Stimulated activated naive CD4-positive, alpha-beta T cell (primary cell): ENCODE measurements around the gene PCED1B.
A peak's percentile ranks its signal among the peaks of the same experiment; 100 is the strongest.
"Not testable (repeated sequence)": the region's sequence is repeated elsewhere in the genome, so short reads cannot be mapped to it uniquely, and the experiment has no call there.

Experiments used
- DNase-seq, 6 experiments: peaks; one replicate each; lab custom pipeline; 2025; lab: John Stamatoyannopoulos, UW

PCED1B gene

DNA sequence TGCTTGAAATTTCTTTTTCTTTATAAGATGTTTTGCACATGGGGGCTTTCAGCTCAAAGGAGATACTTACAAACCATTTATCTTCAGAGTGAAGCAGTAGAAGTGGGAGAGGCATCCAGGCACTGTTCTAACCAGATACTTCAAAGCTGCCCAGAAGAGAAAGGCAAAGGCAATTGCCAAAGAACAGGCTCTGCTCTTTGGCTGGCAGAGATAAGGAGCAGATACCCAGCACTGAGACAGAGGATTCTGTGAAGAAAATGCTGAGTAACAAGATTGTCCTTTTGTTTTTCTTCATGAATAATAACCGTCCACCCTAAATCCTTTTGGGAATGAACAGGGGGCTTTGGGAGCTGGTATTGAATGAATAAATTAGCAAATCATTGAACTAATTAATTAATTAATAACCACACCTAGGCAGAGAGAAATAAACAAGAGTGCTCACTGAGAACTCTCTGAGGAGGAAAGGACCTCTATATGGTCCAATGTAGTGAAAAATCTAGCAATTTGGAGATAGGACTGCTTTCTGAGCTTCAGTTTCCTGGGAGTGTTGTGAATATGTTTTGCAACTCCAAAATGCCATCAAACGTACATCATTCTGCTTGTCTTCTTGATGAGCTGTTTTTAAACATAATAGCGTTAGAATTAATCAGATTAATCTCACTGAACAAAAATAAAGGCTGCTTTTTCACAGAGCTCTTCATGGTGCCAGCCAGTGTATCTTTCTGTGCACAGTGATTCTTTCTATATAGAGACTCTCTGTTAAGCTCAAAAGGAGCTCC lies 193.2 kb downstream of the PCED1B start:
- no peak for DNase-seq

DNA sequence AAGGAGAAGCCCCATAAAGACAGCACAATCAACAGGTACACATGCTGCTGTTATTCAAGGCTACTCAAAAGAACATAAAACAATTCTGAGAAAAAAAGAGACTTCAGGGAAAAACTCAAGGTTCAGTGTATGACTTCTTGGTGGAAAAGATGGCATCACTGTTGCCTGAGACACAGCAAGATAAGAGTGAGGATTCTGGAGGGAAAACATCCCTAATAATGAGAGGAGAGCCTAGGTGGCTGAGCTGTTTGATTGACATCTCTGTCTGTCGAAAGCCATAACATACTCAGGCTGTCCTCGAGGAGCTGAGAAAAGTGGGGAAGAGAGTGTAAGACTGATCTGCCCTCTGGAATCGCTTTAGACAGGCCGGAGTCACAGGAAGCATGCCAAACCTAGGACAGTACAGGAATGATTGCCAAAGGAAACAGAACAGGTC lies 193.8 kb downstream of the PCED1B start:
- DNase-seq: no peak

- no peak for DNase-seq
Measured at GRCh38 chr12:47274760-47275159, 195.3 kb downstream of the PCED1B start.

GRCh38 chr12:47276253-47276620 lies 196.8 kb downstream of the PCED1B start:
- no peak for DNase-seq

DNA sequence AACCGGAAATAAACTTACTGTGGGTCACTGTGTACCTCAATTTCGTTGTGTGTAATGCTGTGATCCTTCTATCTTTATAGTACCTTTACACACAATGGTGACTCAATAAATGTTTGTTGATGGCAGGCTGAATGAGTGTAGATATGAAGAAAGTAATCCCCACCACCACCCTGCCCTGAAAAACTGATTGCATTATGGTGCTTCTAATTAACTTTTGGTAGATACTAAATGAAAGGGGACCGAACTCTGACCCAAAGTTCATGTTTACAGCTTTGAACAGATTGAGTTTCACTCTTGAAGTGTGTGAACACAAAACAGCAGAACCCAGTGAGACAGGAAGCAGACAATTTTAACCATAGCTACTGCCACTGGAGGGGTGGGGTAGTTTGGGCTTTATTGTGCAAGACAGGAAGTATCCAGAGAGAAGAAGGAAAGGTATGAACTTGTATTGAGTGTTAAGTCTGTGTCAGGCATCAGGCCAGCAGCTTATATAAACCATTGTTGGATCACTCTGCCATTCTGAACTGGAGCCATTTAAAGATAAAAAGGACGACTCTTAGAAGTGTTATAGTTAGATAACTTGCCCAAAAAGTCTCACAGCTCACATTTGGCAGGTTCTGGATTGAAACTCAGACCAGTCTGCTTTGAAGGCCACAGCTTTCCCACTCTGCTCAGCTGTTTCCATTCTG lies 197.3 kb downstream of the PCED1B start:
- peak; percentile 15 to 85 (median 61) for DNase-seq

DNA sequence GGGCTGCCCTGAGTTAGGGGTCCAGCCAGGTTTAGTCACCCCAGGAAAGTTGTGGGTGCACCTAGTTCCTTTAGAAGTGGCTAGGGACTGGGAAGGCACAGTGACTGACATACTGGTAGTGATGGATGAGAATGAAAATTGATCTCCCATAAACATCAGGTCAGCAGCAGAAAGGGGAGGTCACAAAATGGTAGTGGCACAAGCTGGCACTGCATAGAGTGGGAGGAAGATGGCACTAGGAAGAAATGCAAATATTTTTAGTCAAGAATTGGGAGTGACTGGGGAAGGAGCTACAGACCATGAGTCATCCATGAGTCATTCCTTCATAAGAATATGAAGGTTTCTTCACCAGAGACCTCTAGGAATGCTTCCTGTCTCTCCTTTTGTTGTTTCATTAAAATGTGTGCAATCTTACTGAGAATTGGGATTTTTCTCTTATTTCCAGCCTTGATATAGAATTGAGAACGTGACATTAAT lies 198.6 kb downstream of the PCED1B start:
- no peak for DNase-seq

- not testable (repeated sequence) for DNase-seq
Measured at GRCh38 chr12:47279758-47280157, 200.3 kb downstream of the PCED1B start.

- peak in 1 of 6 experiments; percentile 5 for DNase-seq
Measured at GRCh38 chr12:47280543-47281300, 201.3 kb downstream of the PCED1B start.

GRCh38 chr12:47281667-47282171 lies 202.3 kb downstream of the PCED1B start:
- no peak for DNase-seq

GRCh38 chr12:47282206-47282605 lies 202.8 kb downstream of the PCED1B start:
- DNase-seq: no peak
